NOMO-1 treated with dmso at 0.1 percent for 144 hours (cell line): Measurements from ENCODE around the gene COG5.
"Not testable (repeated sequence)": the region's sequence is repeated elsewhere in the genome, so short reads cannot be mapped to it uniquely, and the experiment has no call there.

ENCODE experiments used
- DNase-seq: peaks from one replicate; lab custom pipeline; 2025; ENCODE audit not compliant: unreplicated experiment; lab: John Stamatoyannopoulos, UW

Gene COG5

GRCh38 chr7:107233174-107233573, 330.5 kb downstream of the COG5 start:
- DNase-seq: no peak

GRCh38 chr7:107232568-107233090, 331.1 kb downstream of the COG5 start:
- DNase-seq: no peak

- no peak for DNase-seq
These were observed 333.4 kb downstream of the COG5 start for GRCh38 chr7:107230334-107230733.

- DNase-seq: no peak
These were observed 335.4 kb downstream of the COG5 start for GRCh38 chr7:107228291-107228690.

GRCh38 chr7:107224374-107225223, 339.1 kb downstream of the COG5 start:
- DNase-seq: no peak

GRCh38 chr7:107220806-107221205, 342.9 kb downstream of the COG5 start:
- DNase-seq: not testable (repeated sequence)

GRCh38 chr7:107220356-107220755, 343.4 kb downstream of the COG5 start:
- DNase-seq: no peak

- no peak for DNase-seq
These were observed 344.0 kb downstream of the COG5 start for GRCh38 chr7:107219563-107220244.

- no peak for DNase-seq
These were observed 349.8 kb downstream of the COG5 start for GRCh38 chr7:107213945-107214344.

GRCh38 chr7:107213193-107213788, 350.4 kb downstream of the COG5 start:
- DNase-seq: no peak

GRCh38 chr7:107212725-107213124, 351.0 kb downstream of the COG5 start:
- DNase-seq: no peak

- DNase-seq: no peak
These were observed 353.3 kb downstream of the COG5 start for GRCh38 chr7:107210400-107210799.

GRCh38 chr7:107209565-107209964, 354.2 kb downstream of the COG5 start:
- DNase-seq: no peak

- no peak for DNase-seq
These were observed 355.2 kb downstream of the COG5 start for GRCh38 chr7:107208563-107208962.

GRCh38 chr7:107208024-107208521, 355.6 kb downstream of the COG5 start:
- DNase-seq: no peak

- DNase-seq: no peak
These were observed 356.3 kb downstream of the COG5 start for GRCh38 chr7:107207459-107207858.

- DNase-seq: no peak
These were observed 357.0 kb downstream of the COG5 start for GRCh38 chr7:107206706-107207105.

GRCh38 chr7:107206136-107206535, 357.6 kb downstream of the COG5 start:
- DNase-seq: no peak

- no peak for DNase-seq
These were observed 360.1 kb downstream of the COG5 start for GRCh38 chr7:107203607-107204006.

GRCh38 chr7:107201795-107202450, 361.8 kb downstream of the COG5 start:
- DNase-seq: no peak
